ENCODE measurements around the gene MPV17L2. TPM values are rescaled to one million over a fixed set of nuclear protein-coding genes. Genes with fewer than 3 reads are reported as not detected.

MPV17L2 gene
- 10 to 100 TPM in 3 of 4 donors, 1 to 10 TPM in 1; 8.5 to 29.3 (median 20.2) TPM for total RNA-seq

- 1% methylated on average over 57 to 71 of the region's 74 CpGs for WGBS, 2 donors
- peak; percentile 99 to 100 for DNase-seq (ENCODE audit: low spot score in 2 of 2)
- peak within 1 kb of the TSS; percentile 63 for H3K4me3 ChIP-seq (ENCODE audit: low read depth, poor library complexity, severe bottlenecking)
- TF ChIP-seq, protein P1, sequence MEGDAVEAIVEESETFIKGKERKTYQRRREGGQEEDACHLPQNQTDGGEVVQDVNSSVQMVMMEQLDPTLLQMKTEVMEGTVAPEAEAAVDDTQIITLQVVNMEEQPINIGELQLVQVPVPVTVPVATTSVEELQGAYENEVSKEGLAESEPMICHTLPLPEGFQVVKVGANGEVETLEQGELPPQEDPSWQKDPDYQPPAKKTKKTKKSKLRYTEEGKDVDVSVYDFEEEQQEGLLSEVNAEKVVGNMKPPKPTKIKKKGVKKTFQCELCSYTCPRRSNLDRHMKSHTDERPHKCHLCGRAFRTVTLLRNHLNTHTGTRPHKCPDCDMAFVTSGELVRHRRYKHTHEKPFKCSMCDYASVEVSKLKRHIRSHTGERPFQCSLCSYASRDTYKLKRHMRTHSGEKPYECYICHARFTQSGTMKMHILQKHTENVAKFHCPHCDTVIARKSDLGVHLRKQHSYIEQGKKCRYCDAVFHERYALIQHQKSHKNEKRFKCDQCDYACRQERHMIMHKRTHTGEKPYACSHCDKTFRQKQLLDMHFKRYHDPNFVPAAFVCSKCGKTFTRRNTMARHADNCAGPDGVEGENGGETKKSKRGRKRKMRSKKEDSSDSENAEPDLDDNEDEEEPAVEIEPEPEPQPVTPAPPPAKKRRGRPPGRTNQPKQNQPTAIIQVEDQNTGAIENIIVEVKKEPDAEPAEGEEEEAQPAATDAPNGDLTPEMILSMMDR (IDR thresholded peaks at IDR 0.05), result peak in 1 of 3 donors; percentile 51
- TF ChIP-seq POLR2A (IDR thresholded peaks at IDR 0.05), result peak in 1 of 2 donors; percentile 64
- intact Hi-C loops (cut with DNase I; ENCODE audit: low total_unique reads), result no loop called here
These were observed at the start of gene MPV17L2 for GRCh38 chr19:18192673-18193387. TSS of gene MPV17L2 (plus strand) at chr19:18193218. CDS start at chr19:18193282, 64 bp downstream.

DNA sequence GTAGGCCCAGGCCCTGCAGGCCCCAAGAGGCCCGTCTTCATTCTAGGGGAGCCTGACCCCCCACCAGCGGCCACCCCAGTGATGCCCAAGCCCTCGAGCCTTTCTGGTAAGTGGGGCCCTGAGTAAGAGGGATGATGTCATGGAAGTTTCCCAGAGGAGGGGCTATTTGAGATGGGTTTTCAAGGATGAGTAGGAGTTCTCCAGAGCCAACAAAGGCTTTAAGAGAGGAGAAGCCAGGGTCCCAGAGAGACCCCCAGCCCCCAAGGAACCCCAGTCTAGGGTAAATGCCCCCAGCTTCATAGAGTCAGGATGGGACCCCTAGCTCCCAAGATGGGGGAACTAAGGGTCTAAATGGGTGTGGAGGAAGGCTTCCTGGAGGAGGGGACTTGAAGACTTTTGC is 49.1 kb upstream of the MPV17L2 start:
- DNase-seq (ENCODE audit: low spot score in 2 of 2), result no peak
- intact Hi-C loops (cut with DNase I; ENCODE audit: low total_unique reads), result no loop called here
- 84 to 100% methylated on average over 2 to 3 of the region's 3 CpGs for WGBS, 2 donors
- TF ChIP-seq, protein P1 (IDR thresholded peaks at IDR 0.05), result no peak
- TF ChIP-seq POLR2A (IDR thresholded peaks at IDR 0.05), result no peak
- H3K4me3 ChIP-seq (ENCODE audit: low read depth, poor library complexity, severe bottlenecking), result no peak overlapping the region

- intact Hi-C loops (cut with DNase I; ENCODE audit: low total_unique reads), result no loop called here
- DNase-seq (ENCODE audit: low spot score in 2 of 2), result no peak
- 83 to 91% methylated on average over 12 to 14 of the region's 16 CpGs for whole genome bisulfite sequencing, 2 donors
- no peak overlapping the region for H3K4me3 ChIP-seq (ENCODE audit: low read depth, poor library complexity, severe bottlenecking)
- TF ChIP-seq, protein P1 (IDR thresholded peaks at IDR 0.05), result no peak
- TF ChIP-seq POLR2A (IDR thresholded peaks at IDR 0.05), result no peak
These were observed 48.7 kb upstream of the MPV17L2 start for GRCh38 chr19:18144361-18144760.

DNA sequence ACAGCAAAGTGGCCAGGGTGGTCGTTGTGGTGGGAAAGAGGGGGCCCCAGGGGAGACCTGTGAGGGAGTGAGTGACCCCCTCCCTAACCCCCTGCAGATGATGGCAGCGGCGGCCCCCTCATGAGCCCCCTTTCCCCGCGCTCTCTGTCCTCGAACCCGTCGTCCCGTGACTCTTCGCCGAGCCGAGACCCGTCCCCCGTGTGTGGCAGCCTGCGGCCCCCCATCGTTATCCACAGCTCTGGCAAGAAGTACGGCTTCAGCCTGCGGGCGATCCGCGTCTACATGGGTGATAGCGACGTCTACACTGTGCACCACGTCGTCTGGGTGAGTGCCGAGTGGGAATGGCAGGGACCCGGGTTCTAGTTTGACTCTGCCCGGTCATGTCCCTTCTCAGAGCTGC is 48.1 kb upstream of the MPV17L2 start:
- TF ChIP-seq, protein P1 (IDR thresholded peaks at IDR 0.05), result no peak
- no peak for TF ChIP-seq POLR2A (IDR thresholded peaks at IDR 0.05)
- no peak overlapping the region for H3K4me3 ChIP-seq (ENCODE audit: low read depth, poor library complexity, severe bottlenecking)
- intact Hi-C loops (cut with DNase I; ENCODE audit: low total_unique reads), result no loop called here
- 96 to 98% methylated on average over 28 of the region's 28 CpGs for WGBS, 2 donors
- no peak for DNase-seq (ENCODE audit: low spot score in 2 of 2)

GRCh38 chr19:18145391-18145999 is 47.5 kb upstream of the MPV17L2 start:
- no peak for DNase-seq (ENCODE audit: low spot score in 2 of 2)
- 93 to 94% methylated on average over 13 to 19 of the region's 19 CpGs for WGBS, 2 donors
- TF ChIP-seq POLR2A (IDR thresholded peaks at IDR 0.05), result no peak
- TF ChIP-seq, protein P1 (IDR thresholded peaks at IDR 0.05), result no peak
- no peak overlapping the region for H3K4me3 ChIP-seq (ENCODE audit: low read depth, poor library complexity, severe bottlenecking)
- intact Hi-C loops (cut with DNase I; ENCODE audit: low total_unique reads), result no loop called here

Measured in lower leg skin (tissue), 4 donors.